8988T (cell line): ENCODE measurements around the gene CCL18.
"Not testable (repeated sequence)": the region's sequence is repeated elsewhere in the genome, so short reads cannot be mapped to it uniquely, and the experiment has no call there.

Experiments used
- DNase-seq: peaks from one replicate; pipeline ENCODE4 v3.0.0; 2011

CCL18 gene

DNA sequence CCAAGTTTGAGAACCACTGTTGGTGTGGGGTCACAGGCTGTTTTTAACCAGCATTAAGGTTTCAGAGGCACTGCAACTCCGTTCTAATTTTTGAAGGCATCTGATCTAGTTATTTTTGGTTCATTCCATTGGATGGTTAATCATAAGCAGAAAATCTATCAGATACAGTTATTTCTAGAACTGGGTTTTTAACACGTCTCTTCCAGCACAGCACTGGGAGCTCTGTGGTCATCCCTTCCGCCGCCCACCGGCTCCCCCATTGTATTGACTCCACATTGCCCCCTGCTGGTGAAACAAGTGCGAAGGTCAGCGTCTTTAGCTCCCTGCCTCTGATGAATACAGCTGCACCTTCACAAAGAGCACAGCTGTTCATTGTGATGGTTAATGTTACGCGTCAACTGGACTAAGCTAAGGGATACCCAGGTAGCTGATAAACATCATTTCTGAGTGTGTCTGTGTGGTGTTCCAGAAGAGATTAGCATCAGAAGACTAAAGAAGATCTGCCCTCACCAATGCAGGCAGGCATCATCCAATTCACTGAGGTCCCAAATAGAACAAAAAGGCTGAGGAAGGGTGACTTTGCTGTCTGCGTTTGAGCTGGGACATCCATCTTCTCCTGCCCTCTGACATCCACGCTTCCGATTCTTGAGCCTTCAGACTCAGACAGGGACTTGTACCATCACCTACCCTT, 8.5 kb downstream of the CCL18 start:
- DNase-seq: peak; percentile 23

- no peak for DNase-seq
Observed at GRCh38 chr17:36074365-36074764, 10.3 kb downstream of the CCL18 start.

DNA sequence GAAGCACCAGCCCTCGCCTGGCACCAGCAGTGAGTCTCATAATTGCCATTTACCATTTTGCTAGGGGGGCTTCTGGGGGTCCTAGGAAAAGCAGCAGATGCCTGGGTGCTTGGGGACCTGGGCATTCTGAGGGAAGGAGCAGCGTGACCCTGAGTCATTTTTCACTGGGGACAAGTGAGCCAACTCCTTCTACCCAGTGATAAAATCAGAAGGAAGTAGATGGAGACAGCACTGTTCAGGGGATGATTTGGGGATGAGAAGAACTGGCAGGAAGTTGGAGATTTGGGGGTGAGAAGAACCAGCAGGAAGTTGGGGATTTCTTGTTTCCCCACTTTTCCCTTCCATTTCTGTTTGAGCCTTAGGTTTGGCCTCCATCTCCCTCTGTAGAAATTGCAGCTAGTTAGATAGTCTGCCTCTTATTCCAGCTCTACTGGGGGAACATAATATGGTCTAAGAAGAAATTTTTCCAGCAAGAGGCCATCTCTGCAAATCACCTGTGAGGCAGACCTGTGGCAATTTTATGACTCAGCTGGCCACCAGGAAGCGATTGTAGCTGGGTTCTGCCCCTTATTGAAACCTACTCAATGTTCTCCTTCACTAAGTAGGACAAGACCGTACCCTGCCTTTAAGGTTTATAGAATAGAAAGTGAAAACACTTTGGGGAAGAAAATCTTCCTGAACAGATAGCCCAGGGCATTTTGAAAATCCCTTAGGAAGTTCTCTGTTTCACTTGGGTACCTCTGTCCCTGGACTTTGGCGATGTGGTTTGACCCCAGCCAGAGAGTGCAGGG, 17.8 kb downstream of the CCL18 start:
- not testable (repeated sequence) for DNase-seq

GRCh38 chr17:36082482-36083120, 18.5 kb downstream of the CCL18 start:
- not testable (repeated sequence) for DNase-seq

- not testable (repeated sequence) for DNase-seq
Observed at GRCh38 chr17:36083691-36084090, 19.6 kb downstream of the CCL18 start.

DNA sequence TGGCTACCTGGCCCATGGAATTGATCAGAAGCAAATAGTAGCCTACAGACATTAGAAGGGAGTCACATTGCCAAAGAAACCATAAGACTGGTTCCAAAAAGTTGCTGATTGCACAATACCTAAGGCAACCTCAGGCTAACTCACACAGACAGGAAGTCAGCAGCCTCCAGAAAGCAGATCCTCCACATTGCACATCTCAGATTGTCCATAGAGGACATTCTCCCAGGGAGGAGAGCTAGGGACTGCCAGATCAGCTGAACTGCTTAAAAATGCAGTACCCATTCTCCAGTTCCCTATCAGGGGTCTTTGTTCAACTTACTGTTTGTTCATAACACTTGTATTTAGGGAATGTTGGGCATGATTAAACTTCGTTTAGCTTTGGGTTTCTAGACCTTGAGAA, 21.7 kb downstream of the CCL18 start:
- no peak for DNase-seq

GRCh38 chr17:36086791-36087190, 22.7 kb downstream of the CCL18 start:
- DNase-seq: no peak

DNA sequence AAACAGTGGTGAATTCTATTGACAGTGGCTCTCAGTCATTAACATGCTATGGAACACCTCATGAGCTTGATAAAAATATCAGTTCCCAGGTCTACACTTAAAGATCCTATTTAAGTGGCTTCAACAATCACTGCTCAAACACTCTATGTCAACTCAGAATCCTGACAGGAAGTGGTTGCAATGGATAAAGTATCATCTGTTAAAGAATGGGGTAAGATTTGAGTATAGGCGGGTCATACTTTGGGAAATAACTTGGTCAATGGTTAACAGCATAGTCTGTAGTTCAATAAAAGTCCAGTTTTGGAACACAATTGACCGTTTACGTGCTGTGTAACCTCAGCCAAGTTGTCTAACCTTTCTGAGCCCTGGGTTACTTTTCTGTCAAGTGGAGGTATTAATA, 23.4 kb downstream of the CCL18 start:
- DNase-seq: not testable (repeated sequence)

DNA sequence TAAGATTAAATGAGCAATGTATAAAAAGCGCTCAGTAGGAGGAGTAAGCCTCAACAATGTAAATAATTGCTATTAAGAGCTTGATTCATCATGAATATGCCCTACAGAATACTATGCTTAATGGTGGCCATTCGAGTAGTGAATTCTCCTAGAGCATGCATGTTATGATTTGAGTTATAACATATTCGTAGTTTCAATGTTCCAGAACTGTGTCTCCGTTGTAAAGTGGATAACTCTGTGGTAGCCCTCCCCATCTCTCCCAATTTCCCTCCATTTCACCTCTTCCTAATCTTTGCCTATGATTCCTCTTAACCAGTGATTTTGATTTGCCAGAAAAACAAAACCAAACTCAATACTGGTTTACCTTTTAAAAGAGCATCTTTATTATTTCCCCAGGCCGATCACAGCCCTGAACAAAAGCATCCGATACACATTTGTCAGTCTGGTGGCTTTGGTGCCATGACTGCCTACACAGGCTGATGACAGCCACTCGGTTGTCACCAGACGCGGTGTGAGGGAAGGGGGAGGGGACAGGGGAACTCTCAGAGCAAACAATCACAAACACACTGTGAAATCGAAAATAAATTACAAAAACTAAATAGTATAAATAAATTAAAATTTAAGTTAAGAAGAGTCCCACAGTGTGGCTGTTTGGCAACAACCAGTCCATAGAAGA, 24.0 kb downstream of the CCL18 start:
- DNase-seq: not testable (repeated sequence)

GRCh38 chr17:36088670-36089338, 24.7 kb downstream of the CCL18 start:
- no peak for DNase-seq

DNA sequence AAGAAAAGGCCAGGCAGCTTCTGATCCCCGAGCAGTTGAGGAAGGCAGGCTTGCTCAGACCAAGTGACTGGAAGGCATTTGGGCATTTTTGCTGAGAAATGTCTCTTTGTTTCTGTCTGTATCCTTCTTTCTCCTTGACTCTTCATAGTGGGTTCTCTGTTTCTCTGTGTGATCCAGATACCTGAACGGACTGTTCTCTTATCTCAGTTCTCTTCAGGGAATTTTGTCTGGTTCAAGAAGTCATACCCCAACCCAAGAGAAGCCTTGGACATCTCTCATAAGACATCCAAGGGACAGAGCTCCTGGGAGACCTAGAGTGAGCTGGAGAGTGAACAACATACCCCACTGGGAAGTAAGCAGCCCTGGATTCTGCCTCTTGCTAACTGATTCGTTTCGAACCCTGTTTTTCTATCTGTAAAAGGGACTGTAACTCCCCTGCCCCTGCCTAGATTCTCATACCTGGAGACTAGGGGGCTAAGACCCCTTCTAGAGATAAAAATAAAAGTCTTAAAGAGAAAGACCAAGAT, 25.3 kb downstream of the CCL18 start:
- no peak for DNase-seq

DNA sequence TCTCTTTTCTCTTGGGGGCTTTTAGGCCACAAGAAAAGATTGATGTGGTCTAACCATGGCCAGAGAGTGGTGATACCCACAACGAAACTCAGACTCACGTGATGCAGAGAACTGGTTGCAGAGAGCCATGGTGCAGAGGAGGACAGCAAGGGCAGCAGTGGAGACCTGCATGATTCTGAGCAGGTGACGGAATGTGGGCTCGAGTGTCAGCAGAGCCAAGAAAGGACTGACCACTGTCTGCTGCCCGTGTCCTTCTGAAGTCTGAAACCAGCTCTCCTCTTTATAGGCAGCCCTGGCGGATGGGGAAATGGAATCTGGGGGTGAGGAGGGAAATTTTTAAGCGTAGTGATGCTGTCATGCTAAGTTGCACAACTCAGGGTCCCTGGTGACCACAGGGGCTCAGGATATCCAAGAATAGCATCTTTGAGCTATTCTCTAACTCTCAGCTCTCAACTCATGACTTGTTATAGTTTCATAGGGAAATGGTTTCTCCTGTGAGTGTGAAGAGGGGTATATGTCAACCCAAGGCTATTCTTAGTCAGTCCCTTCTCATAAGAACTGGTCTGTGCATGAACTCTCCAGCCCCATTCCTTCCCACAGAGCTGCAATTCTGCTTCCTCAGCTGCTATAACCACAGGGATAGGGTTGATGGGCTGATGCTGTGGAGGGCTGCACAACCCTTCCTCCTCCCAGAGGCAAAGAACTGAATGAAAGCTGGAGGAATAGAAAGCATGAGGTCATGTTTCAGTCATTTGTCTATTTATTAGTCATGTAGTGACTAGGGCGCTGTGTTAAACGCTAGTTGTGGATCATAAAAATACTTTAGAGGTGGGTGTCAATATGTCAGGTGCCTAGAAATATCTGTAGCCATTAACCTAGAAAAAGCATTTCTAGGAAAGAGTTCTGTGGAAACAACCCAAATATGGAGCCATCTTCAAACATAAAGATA, 26.1 kb downstream of the CCL18 start, which contains the start of gene CCL3:
TSS of gene CCL3 (minus strand) at position 256 of the 949 bp plus-strand sequence. CDS start at position 171, 85 bp downstream.
- no peak for DNase-seq

DNA sequence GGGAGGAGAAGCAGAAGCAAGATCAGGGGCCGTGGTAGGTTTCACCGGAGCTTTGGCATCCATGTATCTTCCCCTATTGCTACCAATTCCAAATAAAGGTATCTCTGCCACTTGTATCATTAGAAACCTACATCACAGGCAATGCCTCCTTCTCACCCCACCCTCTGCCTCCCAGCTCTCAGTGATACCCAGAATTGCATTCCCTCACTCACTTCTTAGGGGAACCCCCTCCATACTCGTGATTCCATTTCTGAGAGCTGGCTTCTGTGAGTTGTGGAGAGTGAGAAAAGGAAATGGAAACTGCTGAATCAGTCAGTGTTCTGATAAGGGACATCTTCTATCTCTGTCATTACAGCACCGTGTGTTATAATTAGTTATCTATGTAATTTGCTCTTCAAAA, 28.2 kb downstream of the CCL18 start:
- no peak for DNase-seq

GRCh38 chr17:36092715-36093114, 28.6 kb downstream of the CCL18 start:
- not testable (repeated sequence) for DNase-seq

DNA sequence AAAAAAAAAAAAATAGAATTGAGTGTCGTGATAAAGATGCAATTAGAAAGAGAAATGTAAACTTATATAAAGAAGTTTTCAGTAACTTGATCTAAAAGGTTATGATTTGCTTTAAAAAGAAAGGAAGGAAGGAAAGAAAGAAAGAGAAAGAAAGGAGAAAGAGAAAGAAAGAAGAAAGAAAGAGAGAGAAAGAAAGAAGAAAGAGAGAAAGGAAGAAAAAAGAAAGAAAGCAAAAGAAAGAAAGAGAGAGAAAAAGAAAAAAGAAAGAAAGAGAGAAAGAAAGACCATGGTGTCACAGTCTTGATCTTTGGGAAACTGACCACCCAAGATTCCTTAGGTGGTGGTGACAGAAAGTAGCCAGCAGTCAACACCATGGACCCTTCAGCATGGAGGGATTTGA, 30.2 kb downstream of the CCL18 start:
- DNase-seq: no peak

GRCh38 chr17:36094746-36095145, 30.7 kb downstream of the CCL18 start:
- no peak for DNase-seq

DNA sequence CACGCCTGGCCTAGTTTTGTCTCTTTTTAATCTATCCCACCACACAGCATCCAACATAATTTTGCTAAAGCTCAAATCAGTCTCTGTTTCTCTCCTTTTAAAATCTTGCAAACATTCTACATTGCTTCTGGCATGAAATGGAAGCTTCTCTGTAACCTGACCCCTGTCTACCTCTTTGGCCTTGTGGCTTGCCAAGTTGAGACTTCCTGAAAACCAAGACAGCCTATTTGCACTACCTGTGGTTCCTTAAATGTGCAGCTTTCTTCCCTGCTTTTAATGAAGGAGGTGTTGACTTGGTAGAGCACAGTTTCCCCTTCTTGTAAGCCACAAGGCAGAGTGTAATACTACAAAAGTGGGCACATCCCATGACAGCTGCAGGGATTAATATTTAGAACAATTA, 31.9 kb downstream of the CCL18 start:
- no peak for DNase-seq

GRCh38 chr17:36099004-36099403, 34.9 kb downstream of the CCL18 start:
- DNase-seq: not testable (repeated sequence)

DNA sequence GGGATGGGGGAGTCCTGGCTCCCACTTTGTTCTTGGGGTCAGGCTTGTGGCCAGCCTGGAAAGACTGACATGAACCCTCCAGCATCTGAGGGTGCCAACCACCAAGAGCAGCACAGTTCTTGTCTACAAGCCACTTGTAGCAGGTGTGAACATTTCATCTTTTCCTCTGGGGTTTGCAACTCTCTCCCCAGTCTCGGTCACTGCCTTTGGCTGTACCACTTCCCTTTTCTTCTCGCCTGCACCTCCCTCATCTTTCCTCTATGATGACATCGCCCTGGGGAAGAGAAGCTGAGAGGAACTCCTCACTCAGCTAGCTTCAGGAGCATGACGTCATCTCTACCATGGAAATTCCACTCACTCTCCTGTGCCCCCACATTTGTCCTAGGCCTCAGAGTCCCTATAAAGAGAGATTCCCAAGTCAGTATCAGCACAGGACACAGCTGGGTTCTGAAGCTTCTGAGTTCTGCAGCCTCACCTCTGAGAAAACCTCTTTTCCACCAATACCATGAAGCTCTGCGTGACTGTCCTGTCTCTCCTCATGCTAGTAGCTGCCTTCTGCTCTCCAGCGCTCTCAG, 39.4 kb downstream of the CCL18 start, which contains the start of gene CCL4:
TSS of gene CCL4 (plus strand) at position 427 of the 575 bp plus-strand sequence. CDS start at position 506, 79 bp downstream.
- DNase-seq: not testable (repeated sequence)

DNA sequence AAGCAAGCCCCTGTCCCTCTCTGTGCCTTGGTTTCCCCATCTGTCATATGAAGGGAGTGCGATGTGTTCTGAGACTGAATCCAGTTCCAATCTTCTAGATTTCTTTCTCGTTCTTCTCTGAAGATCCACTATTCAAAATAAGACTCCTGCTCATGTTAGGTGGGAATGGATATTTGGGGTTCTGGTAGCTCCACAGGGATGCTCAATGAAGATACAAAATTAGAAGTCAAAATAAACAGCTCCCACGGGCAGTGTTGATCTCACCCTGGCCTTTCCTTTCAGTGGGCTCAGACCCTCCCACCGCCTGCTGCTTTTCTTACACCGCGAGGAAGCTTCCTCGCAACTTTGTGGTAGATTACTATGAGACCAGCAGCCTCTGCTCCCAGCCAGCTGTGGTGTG, 40.2 kb downstream of the CCL18 start:
- not testable (repeated sequence) for DNase-seq
